ENCODE measurements around the gene RNASE11. TPM values are rescaled to one million over a fixed set of nuclear protein-coding genes. Genes with fewer than 3 reads are reported as not detected.

RNASE11 gene
- total and polyA plus RNA-seq, 2 donors (not counting 1 experiment from before 2014, with no cell fraction given) = not detected

DNA sequence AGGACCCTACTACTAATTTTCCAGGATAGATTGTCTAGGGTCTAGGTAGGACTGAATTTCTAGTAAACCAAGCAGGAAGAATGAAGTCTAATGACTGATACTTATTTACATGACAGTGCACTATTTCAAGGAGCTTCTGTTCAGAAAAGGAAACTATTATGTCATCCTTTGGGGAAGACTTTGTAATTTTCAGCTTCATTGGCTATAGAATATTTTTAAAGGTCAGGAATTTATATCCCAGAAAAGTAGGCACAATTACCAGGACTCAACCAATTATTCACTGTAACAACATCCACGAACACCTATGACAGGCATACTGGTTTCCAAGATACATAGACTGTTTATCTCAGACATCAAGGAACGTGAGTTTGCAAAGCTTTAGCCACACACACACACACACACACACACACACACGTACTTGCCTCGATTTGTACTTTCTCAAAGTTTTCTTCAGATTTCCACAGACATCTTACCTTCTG lies 30.5 kb upstream of the RNASE11 start:
- ChIA-PET POLR2A (no interaction called here), CTCF (interaction anchor here (0.6 to 1.4 kb wide), 4 partner anchors 8 to 241 kb away, joined by 3 read pairs; no protein-coding TSS in a partner anchor)
- peaks cover 22% of the 10 kb centered on the region for H3K4me1 Mint-ChIP-seq
- no peak for DNase-seq
- no peak overlapping the region for H3K4me3 Mint-ChIP-seq
- intact Hi-C loops (cut with micrococcal nuclease) = loop anchor here (10.0 kb wide), 1 partner anchor 486 kb away; the partner anchor contains the start of gene TMEM253
- Histone ChIP-seq H4K20me1 (ENCODE audit: control insufficient read depth, insufficient read depth, low read length, poor library complexity, severe bottlenecking) (no peaks in the 10 kb centered on the region), H3K4me1 (ENCODE audit: control insufficient read depth in 2 of 2, insufficient read depth in 2 of 2, low read length in 2 of 2) (peaks cover 23 to 28% of the 10 kb centered on the region in 2 donors), H3K27me3 (replicated peaks in 1 of 4; ENCODE audit: control extremely low read depth in 1 of 4, control insufficient read depth in 3 of 4, insufficient read depth in 4 of 4, low read length in 3 of 4) (peaks cover 0 to 13% (median 3%) of the 10 kb centered on the region in 4 experiments), H3K27ac (ENCODE audit: low read length in 2 of 2) (no peak overlapping the region), H3K4me3 (ENCODE audit: control extremely low read depth in 1 of 5, extremely low read depth in 1 of 5, insufficient read depth in 1 of 5, low read depth in 2 of 5, low read length in 4 of 5) (no peak overlapping the region), H3K9me3 (ENCODE audit: control extremely low read depth in 1 of 3, control insufficient read depth in 2 of 3, insufficient read depth in 1 of 3, low read length in 2 of 3) (peaks cover 0 to 6% (median 0%) of the 10 kb centered on the region in 3 donors), H2AFZ (ENCODE audit: insufficient read depth, low read depth, low read length, poor library complexity, severe bottlenecking) (no peak overlapping the region), H3K36me3 (replicated peaks in 1 of 2; ENCODE audit: control extremely low read depth in 1 of 2, control insufficient read depth in 1 of 2, extremely low read depth in 1 of 2, insufficient read depth in 2 of 2, low read length in 1 of 2) (no peaks in the 10 kb centered on the region), H3K79me2 (ENCODE audit: control insufficient read depth, insufficient read depth, low read length) (no peaks in the 10 kb centered on the region), H3K4me2 (replicated peaks; ENCODE audit: low read depth, low read length, poor library complexity, severe bottlenecking) (no peak overlapping the region), H3K9ac (ENCODE audit: low read length) (no peak overlapping the region)
- WGBS (ENCODE audit: insufficient coverage) = 71% methylated on average over 3 of the region's 4 CpGs
- no peak for ATAC-seq (ENCODE audit: low read depth)
- H3K9me3 Mint-ChIP-seq (ENCODE audit: insufficient read depth) = no peaks in the 10 kb centered on the region
- H3K27ac Mint-ChIP-seq = no peak overlapping the region
- peaks cover 24% of the 10 kb centered on the region for H3K27me3 Mint-ChIP-seq
- TF ChIP-seq CTCF (IDR thresholded peaks at IDR 0.05) (no peak), EZH2 (IDR thresholded peaks at IDR 0.05; ENCODE audit: borderline replicate concordance, insufficient read depth, low read depth, low read length, poor library complexity, severe bottlenecking) (no peak)

DNA sequence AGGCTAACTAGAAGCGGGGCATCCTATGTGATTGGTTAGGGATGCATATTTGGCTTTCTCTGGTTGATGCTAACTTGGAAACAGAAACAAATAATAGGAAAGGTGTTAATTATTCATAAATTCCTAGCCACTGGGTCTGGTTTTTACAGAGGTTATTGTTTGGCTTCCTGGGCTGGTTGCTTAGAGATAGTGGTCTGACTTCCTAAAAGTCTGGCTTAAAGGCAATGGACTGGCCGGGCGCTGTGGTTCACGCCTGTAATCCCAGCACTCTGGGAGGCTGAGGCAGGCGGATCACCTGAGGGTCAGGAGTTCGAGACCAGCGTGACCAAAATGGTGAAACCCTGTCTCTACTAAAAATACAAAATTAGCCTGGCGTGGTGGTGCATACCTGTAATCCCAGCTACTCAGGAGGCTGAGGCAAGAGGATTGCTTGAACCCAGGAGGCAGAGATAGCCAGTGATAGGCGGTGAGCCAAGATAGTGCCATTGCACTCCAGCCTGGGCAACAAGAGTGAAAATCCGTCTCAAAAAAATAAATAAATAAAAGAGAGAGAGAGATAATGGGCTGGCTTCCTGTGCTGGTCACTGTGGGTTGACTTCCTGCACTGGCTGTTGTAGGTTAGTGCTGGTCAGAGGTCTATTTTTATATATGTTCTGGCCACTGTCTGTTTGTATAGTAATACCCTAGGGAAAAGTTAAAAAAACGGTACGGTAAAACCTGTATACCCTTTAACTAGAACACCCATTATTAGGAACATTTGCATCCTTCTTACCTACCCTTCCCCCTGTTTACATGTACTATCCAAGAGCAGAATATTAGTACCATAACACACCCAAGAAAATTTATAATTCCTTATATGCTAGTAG lies 29.6 kb upstream of the RNASE11 start:
- Histone ChIP-seq H4K20me1 (ENCODE audit: control insufficient read depth, insufficient read depth, low read length, poor library complexity, severe bottlenecking) (no peaks in the 10 kb centered on the region), H3K9ac (ENCODE audit: low read length) (no peak overlapping the region), H3K79me2 (ENCODE audit: control insufficient read depth, insufficient read depth, low read length) (no peaks in the 10 kb centered on the region), H3K27ac (ENCODE audit: low read length in 2 of 2) (no peak overlapping the region), H3K4me3 (ENCODE audit: control extremely low read depth in 1 of 5, extremely low read depth in 1 of 5, insufficient read depth in 1 of 5, low read depth in 2 of 5, low read length in 4 of 5) (no peak overlapping the region), H3K27me3 (replicated peaks in 1 of 4; ENCODE audit: control extremely low read depth in 1 of 4, control insufficient read depth in 3 of 4, insufficient read depth in 4 of 4, low read length in 3 of 4) (peaks cover 0 to 6% (median 2%) of the 10 kb centered on the region in 4 experiments), H2AFZ (ENCODE audit: insufficient read depth, low read depth, low read length, poor library complexity, severe bottlenecking) (no peak overlapping the region), H3K4me2 (replicated peaks; ENCODE audit: low read depth, low read length, poor library complexity, severe bottlenecking) (peak overlapping the region; percentile 17), H3K9me3 (ENCODE audit: control extremely low read depth in 1 of 3, control insufficient read depth in 2 of 3, insufficient read depth in 1 of 3, low read length in 2 of 3) (no peaks in the 10 kb centered on the region), H3K4me1 (ENCODE audit: control insufficient read depth in 2 of 2, insufficient read depth in 2 of 2, low read length in 2 of 2) (peaks cover 23 to 27% of the 10 kb centered on the region in 2 donors), H3K36me3 (replicated peaks in 1 of 2; ENCODE audit: control extremely low read depth in 1 of 2, control insufficient read depth in 1 of 2, extremely low read depth in 1 of 2, insufficient read depth in 2 of 2, low read length in 1 of 2) (no peaks in the 10 kb centered on the region)
- Mint-ChIP-seq H3K4me3 (no peak overlapping the region), H3K27ac (no peak overlapping the region), H3K9me3 (ENCODE audit: insufficient read depth) (no peaks in the 10 kb centered on the region), H3K4me1 (peaks cover 13% of the 10 kb centered on the region), H3K27me3 (peaks cover 20% of the 10 kb centered on the region)
- DNase-seq (no peak), ATAC-seq (ENCODE audit: low read depth) (no peak)
- intact Hi-C loops (cut with micrococcal nuclease) = loop anchor here (10.0 kb wide), 1 partner anchor 487 kb away; the partner anchor contains the start of gene TMEM253
- ChIA-PET CTCF (interaction anchor here (0.6 to 1.4 kb wide), 4 partner anchors 7 to 197 kb away, joined by 3 read pairs; no protein-coding TSS in a partner anchor), POLR2A (no interaction called here)
- 91% methylated on average over 9 of the region's 12 CpGs for WGBS (ENCODE audit: insufficient coverage)
- TF ChIP-seq EZH2 (IDR thresholded peaks at IDR 0.05; ENCODE audit: borderline replicate concordance, insufficient read depth, low read depth, low read length, poor library complexity, severe bottlenecking) = no peak
- no peak for TF ChIP-seq CTCF (IDR thresholded peaks at IDR 0.05)
